GDM1 (cell line): ENCODE data around the gene CSMD2.

ENCODE experiments used
- DNase-seq: peaks from one replicate; lab custom pipeline; 2025; lab: John Stamatoyannopoulos, UW

The CSMD2 gene

DNA sequence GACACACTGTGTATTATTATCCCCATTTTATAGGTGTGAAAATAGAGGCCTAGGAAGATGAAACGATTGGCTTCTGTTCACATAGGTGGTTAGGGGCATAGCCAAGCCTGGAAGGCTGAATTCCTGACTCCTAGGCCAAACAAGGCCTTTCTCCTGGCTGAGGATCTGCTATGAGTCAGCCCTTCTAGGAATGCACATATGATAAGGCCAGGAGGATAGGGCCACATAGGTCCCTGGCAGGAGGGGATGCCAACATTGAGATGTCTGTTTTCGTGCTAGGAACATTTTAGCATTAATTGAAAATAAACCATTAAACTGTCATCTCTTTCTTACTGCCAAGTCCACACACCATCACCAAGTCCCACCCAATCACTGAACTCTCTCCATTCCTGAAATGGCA lies 9.2 kb downstream of the CSMD2 start:
- DNase-seq: no peak

GRCh38 chr1:34153246-34153645 lies 11.8 kb downstream of the CSMD2 start:
- no peak for DNase-seq

- no peak for DNase-seq
Observed at GRCh38 chr1:34149501-34149900, 15.5 kb downstream of the CSMD2 start.

GRCh38 chr1:34147301-34147700 lies 17.7 kb downstream of the CSMD2 start:
- no peak for DNase-seq

- DNase-seq: no peak
Observed at GRCh38 chr1:34144766-34145165, 20.3 kb downstream of the CSMD2 start.

DNA sequence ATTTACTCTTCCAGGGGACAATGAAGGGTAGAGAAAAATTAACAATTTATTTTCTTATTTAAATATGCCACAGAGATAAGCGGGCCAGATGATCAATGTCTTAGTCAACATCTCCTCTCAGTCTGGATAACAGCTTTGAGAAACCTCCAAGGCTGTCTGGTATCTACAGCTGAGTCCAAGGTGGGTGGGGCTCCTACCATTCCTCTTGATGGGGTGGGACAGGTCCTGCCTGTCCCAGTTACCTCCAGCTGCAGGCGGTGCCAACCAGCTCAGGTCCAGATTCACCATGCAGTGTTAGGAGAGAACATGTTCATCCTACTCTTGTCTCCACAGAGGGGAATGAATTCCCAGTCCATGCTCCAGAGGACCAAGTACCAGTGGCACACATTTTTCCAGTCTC lies 21.1 kb downstream of the CSMD2 start:
- DNase-seq: no peak

GRCh38 chr1:34140011-34140676 lies 24.9 kb downstream of the CSMD2 start:
- DNase-seq: no peak

DNA sequence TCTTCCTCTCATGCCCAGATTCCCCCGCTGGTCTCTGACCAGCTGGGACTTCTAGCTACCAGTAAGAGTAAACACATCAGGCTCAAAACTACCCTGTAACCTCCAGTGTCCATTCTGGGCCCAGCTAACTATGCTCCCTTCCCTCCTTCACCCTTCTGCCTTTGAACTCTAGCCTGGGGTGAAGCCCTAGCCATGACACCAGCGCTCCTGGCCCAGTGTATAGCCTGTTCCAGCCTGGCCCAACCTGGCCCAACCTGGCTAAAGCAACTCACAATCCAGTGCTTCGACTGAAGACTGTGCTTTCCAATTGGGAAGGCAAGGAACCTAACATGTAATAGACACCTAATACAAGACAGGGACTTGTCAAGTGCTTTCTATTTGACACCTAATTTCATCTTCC lies 27.6 kb downstream of the CSMD2 start:
- DNase-seq: no peak

GRCh38 chr1:34132161-34132420 lies 32.9 kb downstream of the CSMD2 start:
- no peak for DNase-seq

- DNase-seq: no peak
Observed at GRCh38 chr1:34131396-34132160, 33.5 kb downstream of the CSMD2 start.

- no peak for DNase-seq
Observed at GRCh38 chr1:34130306-34130705, 34.7 kb downstream of the CSMD2 start.

DNA sequence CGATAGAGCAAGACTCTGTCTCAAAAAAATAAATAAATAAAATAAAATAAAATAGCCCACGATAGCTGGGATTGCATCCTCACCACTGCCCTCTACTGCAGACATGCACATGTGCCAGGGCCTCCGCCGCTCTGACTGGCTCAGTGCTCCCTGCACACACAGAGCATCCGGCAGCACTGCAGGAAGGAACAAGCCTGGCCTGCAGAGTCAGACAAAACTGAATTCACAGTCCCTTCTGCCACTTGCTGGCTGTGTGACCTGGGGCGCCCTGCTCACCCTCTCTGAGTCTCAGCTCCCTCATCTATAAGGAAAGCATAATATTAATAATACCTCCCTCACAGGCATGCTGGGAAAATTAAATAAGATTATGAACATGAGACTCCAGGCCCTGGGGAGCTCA lies 35.4 kb downstream of the CSMD2 start:
- no peak for DNase-seq

GRCh38 chr1:34128186-34128889 lies 36.7 kb downstream of the CSMD2 start:
- DNase-seq: no peak

- no peak for DNase-seq
Observed at GRCh38 chr1:34127006-34128000, 37.7 kb downstream of the CSMD2 start.

- no peak for DNase-seq
Observed at GRCh38 chr1:34126486-34126885, 38.5 kb downstream of the CSMD2 start.

- DNase-seq: no peak
Observed at GRCh38 chr1:34125721-34126380, 39.2 kb downstream of the CSMD2 start.

DNA sequence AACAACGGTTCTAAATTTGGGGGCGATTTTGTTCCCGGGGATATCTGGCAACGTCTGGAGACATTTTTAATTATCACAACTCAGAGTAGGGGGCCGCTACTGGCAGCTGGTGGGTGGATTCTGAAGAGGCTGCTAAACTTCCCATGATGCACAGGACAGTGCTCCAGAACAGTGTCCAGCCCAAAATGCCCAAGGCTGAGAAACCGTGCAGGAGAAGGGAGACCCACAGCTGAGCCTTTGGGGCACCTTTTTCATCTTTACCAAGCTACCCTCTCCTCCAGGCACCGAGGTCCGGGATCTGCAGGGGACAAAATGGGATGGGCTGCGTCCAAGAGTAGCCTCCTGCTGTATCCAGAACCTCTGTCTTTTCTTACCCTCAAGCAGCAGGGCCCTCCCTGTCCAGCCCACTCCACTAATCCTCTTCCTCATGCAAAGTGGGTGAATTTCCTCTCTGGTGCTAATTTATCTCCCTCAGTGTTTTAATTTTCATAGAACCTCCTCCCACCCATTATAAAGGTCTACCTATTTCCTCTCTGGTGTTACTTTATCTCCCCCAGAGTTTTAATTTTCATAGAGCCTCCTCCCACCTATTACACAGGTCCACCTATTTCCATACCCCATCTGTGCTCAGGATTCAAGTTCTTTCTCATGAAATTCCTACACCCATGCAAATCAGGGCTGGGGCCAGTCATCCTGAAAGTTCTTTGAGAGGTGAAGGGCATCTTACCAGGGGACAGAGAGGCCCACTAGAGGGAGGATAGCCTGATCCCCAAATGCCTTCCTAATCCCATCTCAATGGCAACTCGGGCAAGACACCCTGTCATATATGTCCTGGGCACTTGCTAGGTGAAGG lies 42.7 kb downstream of the CSMD2 start:
- no peak for DNase-seq

GRCh38 chr1:34115233-34115632 lies 49.8 kb downstream of the CSMD2 start:
- no peak for DNase-seq

- no peak for DNase-seq
Observed at GRCh38 chr1:34113887-34114286, 51.1 kb downstream of the CSMD2 start.

DNA sequence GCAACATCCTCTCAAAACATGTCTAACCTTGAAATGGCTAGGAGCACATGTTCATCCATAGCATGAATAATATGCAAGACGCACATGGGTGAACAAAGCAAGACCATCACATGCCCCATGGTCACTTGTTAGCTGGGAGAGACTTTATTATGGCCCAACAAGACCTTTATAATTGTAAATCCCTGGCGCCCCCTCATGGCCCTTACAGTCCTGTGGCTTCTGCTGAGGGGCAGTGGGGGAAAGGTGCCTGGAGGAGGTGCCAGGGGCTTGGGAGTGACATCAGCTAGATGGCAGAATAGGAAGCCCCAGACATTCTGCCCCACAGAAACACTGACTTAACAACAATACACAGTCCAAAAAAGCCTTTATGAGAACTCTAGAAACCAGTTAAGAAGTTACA lies 51.7 kb downstream of the CSMD2 start:
- DNase-seq: no peak

GRCh38 chr1:34108711-34109110 lies 56.3 kb downstream of the CSMD2 start:
- DNase-seq: no peak
